HT1080 (cell line): ENCODE results near the gene CTAG2. TPM values are rescaled to one million over a fixed set of nuclear protein-coding genes. Genes with fewer than 3 reads are reported as not detected.
"Not testable (repeated sequence)": the region's sequence is repeated elsewhere in the genome, so short reads cannot be mapped to it uniquely, and the experiment has no call there.

Experiments used
- DNase-seq: peaks from one replicate; pipeline ENCODE4 v3.0.0-alpha.2; 2015; ENCODE audit warnings: low read depth
- polyA plus RNA-seq, 2 experiments: library from polyadenylated mRNA; depleted of rRNA; stranded (reverse); fragments of >200 nt; gene quantifications; 2 replicates each; pipeline ENCODE4 v1.2.3, GENCODE V29; 2015
- total RNA-seq: library from RNA; depleted of rRNA; stranded (reverse); fragments of >200 nt; shearing (Covaris generic); gene quantifications from 2 replicates; pipeline ENCODE4 v1.2.3, GENCODE V29; 2014; rRNA removed

Gene CTAG2
- 633 and 765 TPM in 2 replicates for total RNA-seq
- 434 and 474 TPM in 2 replicates for polyA plus RNA-seq (2015; cell fraction: cytosol; rRNA removed)
- 161 and 162 TPM in 2 replicates for polyA plus RNA-seq (2015; cell fraction: nucleus; rRNA removed)

- DNase-seq = not testable (repeated sequence)
These were observed at the start of gene CTAG2 for GRCh38 chrX:154653413-154653812. TSS of gene CTAG2 (minus strand) at chrX:154653579. CDS start at chrX:154653515, 64 bp downstream.

DNA sequence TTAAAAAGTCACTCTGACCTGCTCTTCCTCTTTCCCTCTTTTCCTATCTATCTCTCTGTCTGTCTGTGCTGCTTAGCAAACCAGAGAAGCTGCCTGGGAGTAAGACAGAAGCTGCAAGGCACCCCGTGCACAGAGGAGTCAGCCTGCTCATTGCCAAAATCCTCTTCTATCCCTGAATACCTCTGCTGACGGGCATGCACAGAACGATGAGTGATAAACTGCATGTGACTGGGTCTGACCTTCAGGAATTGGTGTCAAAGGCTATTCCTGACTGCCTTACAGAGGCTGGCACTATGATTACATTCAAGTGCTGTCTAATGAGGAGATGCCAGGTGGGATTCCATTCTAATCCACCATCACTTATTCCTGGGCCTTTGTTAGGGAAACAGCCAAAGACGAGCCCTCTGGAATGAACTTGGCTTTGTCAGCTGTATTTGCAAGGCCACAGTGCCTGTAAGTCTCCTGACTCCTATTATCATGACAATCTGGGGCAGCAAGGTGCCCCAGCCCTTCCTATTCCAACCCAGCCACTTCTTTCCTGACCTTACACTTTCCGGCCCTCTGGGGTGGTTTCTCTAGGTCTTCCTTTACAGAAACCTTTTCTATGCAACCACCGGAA lies 45.4 kb upstream of the CTAG2 start:
- no peak for DNase-seq

DNA sequence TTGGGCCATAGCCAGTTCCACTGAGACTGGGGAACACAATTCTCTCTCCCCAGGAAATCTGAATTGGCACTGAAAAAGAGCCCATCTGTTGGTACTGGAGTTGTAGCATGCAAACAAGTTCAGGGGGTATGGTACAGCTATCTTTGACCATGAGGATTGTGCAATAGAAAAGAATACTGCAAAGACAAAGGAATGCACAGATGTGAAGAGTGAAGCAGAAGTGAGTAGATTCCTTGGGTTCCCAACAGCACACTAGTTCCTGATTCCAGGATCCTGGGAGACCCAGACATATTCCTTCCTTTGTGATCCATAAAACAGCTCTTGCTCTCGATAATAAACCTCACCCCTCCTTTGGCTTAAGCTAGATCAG lies 43.3 kb upstream of the CTAG2 start:
- no peak for DNase-seq

GRCh38 chrX:154695911-154696675 lies 42.7 kb upstream of the CTAG2 start:
- peak; percentile 86 for DNase-seq

DNA sequence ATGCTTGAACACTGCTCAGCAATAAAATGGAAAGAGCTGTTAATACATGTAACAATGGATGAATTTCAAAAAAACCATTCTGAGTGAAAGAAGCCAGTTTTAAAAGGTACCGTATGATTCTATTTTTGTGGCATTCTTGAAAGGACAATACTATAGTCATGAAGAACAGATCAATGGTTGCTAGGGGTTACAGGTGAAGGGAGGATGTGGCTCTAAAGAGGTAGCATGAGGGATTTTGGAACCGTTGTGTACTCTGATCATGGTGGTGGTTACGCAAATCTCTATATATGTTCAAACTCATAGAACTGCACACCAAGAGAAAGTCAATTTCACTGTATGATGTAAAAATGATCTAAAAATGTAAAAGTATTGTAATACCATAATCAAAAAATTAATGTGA lies 40.0 kb upstream of the CTAG2 start:
- DNase-seq = no peak

DNA sequence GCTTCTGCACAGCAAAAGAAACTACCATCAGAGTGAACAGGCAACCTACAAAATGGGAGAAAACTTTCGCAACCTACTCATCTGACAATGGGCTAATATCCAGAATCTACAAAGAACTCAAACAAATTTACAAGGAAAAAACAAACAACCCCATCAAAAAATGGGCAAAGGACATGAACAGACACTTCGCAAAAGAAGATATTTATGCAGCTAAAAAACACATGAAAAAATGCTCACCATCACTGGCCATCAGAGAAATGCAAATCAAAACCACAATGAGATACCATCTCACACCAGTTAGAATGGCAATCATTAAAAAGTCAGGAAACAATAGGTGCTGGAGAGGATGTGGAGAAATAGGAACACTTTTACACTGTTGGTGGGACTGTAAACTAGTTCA lies 37.1 kb upstream of the CTAG2 start:
- not testable (repeated sequence) for DNase-seq

DNA sequence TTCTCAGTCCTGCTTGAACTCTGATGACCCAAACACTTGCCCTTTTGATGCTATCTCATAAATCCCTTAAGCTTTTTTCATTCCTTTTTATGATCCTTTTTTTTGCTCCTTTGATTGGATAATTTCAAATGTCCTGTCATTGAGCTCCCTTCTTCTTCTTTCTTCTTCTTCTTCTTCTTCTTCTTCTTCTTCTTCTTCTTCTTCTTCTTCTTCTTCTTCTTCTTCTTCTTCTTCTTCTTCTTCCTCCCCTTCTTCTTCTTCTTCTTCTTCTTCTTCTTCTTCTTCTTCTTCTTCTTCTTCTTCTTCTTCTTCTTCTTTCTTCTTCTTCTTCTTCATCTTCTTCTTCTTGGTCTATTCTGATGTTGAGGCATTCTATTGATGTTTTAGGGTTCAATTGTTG lies 18.7 kb upstream of the CTAG2 start:
- not testable (repeated sequence) for DNase-seq

GRCh38 chrX:154670848-154671247 lies 17.5 kb upstream of the CTAG2 start:
- DNase-seq = not testable (repeated sequence)

GRCh38 chrX:154661899-154662298 lies 8.5 kb upstream of the CTAG2 start:
- DNase-seq = no peak

- no peak for DNase-seq
These were observed 7.8 kb upstream of the CTAG2 start for GRCh38 chrX:154661170-154661569.

GRCh38 chrX:154660541-154660940 lies 7.2 kb upstream of the CTAG2 start:
- DNase-seq = no peak

GRCh38 chrX:154658957-154659356 lies 5.6 kb upstream of the CTAG2 start:
- no peak for DNase-seq

DNA sequence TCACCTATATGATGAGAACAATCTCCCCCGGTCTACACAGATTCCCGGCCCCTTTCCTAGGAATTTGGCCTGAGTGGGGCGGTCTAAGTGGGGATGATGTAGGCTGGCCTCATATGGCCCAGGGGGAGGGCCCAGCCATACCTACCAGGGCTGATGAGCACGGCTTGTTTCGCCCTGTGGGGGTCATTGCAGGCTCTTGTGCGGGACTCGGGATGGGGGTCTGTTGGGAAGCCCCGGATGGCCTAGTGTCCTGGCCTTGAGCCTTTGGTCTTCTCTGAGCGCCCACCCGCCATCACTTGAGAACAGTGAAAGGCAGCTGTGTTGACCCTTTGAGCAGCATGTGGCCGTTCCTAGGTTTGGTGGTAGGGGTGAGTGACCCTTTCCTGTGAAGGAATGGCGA lies 4.8 kb upstream of the CTAG2 start:
- no peak for DNase-seq

DNA sequence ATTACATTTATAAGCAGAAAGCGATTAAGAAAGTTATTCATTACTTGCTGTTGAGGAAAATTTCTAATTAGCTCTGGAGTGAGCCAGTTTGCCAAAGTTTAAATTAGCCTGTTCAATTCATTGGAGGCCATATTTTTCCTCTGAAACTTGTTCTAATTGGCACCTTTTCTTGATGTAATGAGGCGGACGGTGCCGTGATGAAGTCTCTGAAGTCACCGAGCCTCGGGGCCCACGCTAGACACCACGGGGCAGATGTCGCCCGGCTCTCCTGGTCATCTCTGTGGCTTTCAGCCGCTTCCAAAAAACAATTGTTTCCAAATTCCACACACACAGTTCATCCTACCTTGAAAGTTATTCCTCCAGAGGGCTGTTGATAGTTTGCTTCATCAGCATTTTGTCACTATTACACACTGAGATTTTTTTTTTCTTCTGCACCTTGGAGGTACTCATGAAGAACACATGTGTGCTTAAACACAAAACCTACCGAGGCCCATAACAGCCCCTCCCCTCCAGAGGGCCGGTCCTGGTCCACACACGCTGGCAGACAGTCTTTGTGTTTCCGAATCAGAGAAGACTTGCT lies 3.9 kb upstream of the CTAG2 start:
- no peak for DNase-seq

DNA sequence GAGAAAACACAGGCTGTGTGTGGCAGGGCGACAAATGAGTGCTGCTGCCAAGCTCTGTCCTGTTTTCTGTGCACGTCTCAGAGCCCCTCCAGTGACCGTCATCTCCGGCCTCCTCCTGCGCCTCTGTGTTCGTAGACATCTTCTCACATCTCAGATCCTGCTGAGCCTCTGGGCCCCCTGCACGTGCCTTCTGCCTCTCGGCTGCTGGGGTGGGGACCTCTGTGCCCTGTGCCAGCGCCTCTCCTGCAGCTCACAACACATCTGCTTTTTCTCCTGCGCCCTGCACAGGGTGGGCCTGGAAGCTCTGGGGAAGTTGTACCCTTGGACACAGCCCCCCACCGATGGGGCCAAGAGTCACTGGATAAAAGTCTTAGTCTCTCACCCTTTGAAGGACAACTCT lies 2.4 kb upstream of the CTAG2 start:
- DNase-seq = no peak

GRCh38 chrX:154655346-154655745 lies 2.0 kb upstream of the CTAG2 start:
- no peak for DNase-seq

GRCh38 chrX:154654925-154655324 lies 1.5 kb upstream of the CTAG2 start:
- DNase-seq = no peak

GRCh38 chrX:154654372-154654771 lies 993 bp upstream of the CTAG2 start:
- DNase-seq = no peak

- no peak for DNase-seq
These were observed 354 bp downstream of the CTAG2 start for GRCh38 chrX:154653048-154653401.

- no peak for DNase-seq
These were observed 900 bp downstream of the CTAG2 start for GRCh38 chrX:154652311-154653047.

- DNase-seq = no peak
These were observed 3.2 kb downstream of the CTAG2 start for GRCh38 chrX:154650221-154650510.
